OCI-LY1 (cell line): Measurements from ENCODE around the gene EXOSC10.

ENCODE experiments used
- H2AFZ ChIP-seq: fragments of 200-600 bp; sonication (generic), shearing (Covaris generic); 2 replicates; pipeline ENCODE4 v1.6.0; 2014; ENCODE audit warnings: antibody characterized with exemption, mild to moderate bottlenecking, low read length
- H3F3A ChIP-seq: fragments of 200-600 bp; sonication (generic), shearing (Covaris generic); 2 replicates; pipeline ENCODE4 v1.6.0; 2014; ENCODE audit warnings: mild to moderate bottlenecking, antibody characterized with exemption, low read length, moderate library complexity; ENCODE audit not compliant: insufficient read depth
- H3K27ac ChIP-seq: fragments of 200-600 bp; sonication (generic); 2 replicates; pipeline ENCODE4 v1.5.1; 2014; ENCODE audit warnings: low read length, mixed run types, mild to moderate bottlenecking, low read depth; ENCODE audit not compliant: poor library complexity, severe bottlenecking
- H3K27me3 ChIP-seq: fragments of 200-600 bp; sonication (generic); 2 replicates; pipeline ENCODE4 v1.6.0; 2014; ENCODE audit warnings: antibody characterized with exemption, mild to moderate bottlenecking, low read length, moderate library complexity; ENCODE audit not compliant: insufficient read depth
- H3K36me3 ChIP-seq: fragments of 200-600 bp; sonication (generic); 2 replicates; pipeline ENCODE4 v1.6.1; 2014; ENCODE audit warnings: mild to moderate bottlenecking, antibody characterized with exemption, low read length, moderate library complexity, mixed read lengths; ENCODE audit not compliant: insufficient read depth
- H3K4me1 ChIP-seq: fragments of 200-600 bp; sonication (generic); 2 replicates; pipeline ENCODE4 v1.5.1; 2014; ENCODE audit warnings: mild to moderate bottlenecking, low read length, moderate library complexity; ENCODE audit not compliant: insufficient read depth, severe bottlenecking
- H3K4me2 ChIP-seq: fragments of 200-600 bp; sonication (generic), shearing (Covaris generic); 2 replicates; pipeline ENCODE4 v1.6.1; 2014; ENCODE audit warnings: low read length
- H3K4me3 ChIP-seq: fragments of 200-600 bp; sonication (generic); 2 replicates; pipeline ENCODE4 v1.5.1; 2014; ENCODE audit warnings: low read length, low read depth, mild to moderate bottlenecking, mixed read lengths; ENCODE audit not compliant: poor library complexity, severe bottlenecking
- H3K79me2 ChIP-seq: fragments of 200-600 bp; shearing (Covaris generic); 2 replicates; pipeline ENCODE4 v1.6.1; 2016; ENCODE audit warnings: mixed run types, low read length, mixed read lengths; ENCODE audit not compliant: insufficient read depth
- H3K9ac ChIP-seq: fragments of 200-600 bp; sonication (generic), shearing (Covaris generic); 2 replicates; pipeline ENCODE4 v1.6.1; 2014; ENCODE audit warnings: mild to moderate bottlenecking, low read length, mixed read lengths
- H3K9me2 ChIP-seq: fragments of 200-600 bp; sonication (generic), shearing (Covaris generic); 2 replicates; pipeline ENCODE4 v1.6.1; 2014; ENCODE audit warnings: low read depth, mild to moderate bottlenecking, low read length, mixed read lengths
- H3K9me3 ChIP-seq: fragments of 200-600 bp; shearing (Covaris generic); 2 replicates; pipeline ENCODE4 v1.6.1; 2014; ENCODE audit warnings: low read length, mixed read lengths
- H4K20me1 ChIP-seq: fragments of 200-600 bp; sonication (generic), shearing (Covaris generic); 2 replicates; pipeline ENCODE4 v1.6.0; 2016; ENCODE audit warnings: mild to moderate bottlenecking, low read length; ENCODE audit not compliant: insufficient read depth
- EZH2 ChIP-seq: fragments of 200-600 bp; sonication (generic), shearing (Covaris generic); IDR thresholded peaks from 2 replicates; pipeline ENCODE4 v1.8.0; 2017; ENCODE audit warnings: borderline replicate concordance, mixed run types, mild to moderate bottlenecking, antibody characterized with exemption, low read length, moderate library complexity, mixed read lengths
- TF ChIP-seq, protein P1 (sequence below): fragments of 200-600 bp; sonication (generic), shearing (Covaris generic); IDR thresholded peaks from 2 replicates; pipeline ENCODE4 v1.5.1; 2017; ENCODE audit warnings: mild to moderate bottlenecking, antibody characterized with exemption, low read length, moderate library complexity, mixed read lengths

EXOSC10 gene

DNA sequence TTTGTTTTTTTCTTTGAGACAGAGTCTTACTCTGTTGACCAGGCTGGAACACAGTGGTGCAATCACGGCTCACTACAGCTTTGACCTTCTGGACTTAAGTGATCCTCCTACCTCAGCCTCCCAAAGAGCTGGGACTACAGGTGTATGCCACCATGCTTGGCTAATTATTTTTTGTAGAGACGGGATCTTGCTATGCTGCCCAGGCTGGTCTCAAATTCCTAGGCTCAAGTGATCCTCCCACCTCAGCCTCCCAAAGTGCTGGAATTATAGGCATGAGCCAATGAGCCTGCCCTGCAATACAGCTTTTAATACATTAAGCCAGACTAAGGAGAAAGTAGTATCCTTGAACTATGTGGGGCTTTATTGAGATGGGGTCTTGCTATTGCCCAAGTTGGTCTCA is 16.6 kb upstream of the EXOSC10 start:
- Histone ChIP-seq H4K20me1 (no peaks in the 10 kb centered on the region), H3K9me3 (no peaks in the 10 kb centered on the region), H3K27me3 (no peaks in the 10 kb centered on the region), H3K4me2 (no peak overlapping the region), H3K36me3 (peaks cover 80% of the 10 kb centered on the region), H2AFZ (no peak overlapping the region), H3K79me2 (no peaks in the 10 kb centered on the region), H3K9ac (no peak overlapping the region), H3F3A (no peaks in the 10 kb centered on the region), H3K4me3 (no peak overlapping the region), H3K4me1 (no peaks in the 10 kb centered on the region), H3K9me2 (no peaks in the 10 kb centered on the region), H3K27ac (no peak overlapping the region)
- TF ChIP-seq, protein P1, sequence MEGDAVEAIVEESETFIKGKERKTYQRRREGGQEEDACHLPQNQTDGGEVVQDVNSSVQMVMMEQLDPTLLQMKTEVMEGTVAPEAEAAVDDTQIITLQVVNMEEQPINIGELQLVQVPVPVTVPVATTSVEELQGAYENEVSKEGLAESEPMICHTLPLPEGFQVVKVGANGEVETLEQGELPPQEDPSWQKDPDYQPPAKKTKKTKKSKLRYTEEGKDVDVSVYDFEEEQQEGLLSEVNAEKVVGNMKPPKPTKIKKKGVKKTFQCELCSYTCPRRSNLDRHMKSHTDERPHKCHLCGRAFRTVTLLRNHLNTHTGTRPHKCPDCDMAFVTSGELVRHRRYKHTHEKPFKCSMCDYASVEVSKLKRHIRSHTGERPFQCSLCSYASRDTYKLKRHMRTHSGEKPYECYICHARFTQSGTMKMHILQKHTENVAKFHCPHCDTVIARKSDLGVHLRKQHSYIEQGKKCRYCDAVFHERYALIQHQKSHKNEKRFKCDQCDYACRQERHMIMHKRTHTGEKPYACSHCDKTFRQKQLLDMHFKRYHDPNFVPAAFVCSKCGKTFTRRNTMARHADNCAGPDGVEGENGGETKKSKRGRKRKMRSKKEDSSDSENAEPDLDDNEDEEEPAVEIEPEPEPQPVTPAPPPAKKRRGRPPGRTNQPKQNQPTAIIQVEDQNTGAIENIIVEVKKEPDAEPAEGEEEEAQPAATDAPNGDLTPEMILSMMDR, result no peak
- no peak for TF ChIP-seq EZH2

DNA sequence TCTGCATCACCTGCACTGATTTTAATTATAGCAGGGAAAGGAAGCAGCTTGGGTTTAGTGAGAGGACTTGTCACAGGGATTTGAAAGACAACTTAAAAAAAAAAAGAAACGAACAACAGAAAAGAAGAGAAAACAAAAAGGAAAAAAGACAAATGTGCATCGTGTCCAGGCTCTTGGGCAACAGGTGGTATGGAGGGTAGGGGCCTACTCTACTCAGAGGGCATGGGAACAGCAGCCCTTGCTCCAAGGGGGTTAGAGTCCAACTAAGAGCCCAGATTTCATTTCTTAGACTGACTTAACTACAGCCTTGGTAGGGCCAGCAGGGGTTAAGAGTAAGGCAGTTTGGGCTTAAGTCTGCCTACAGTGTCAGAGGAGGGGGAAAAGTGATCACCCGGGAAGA is 15.3 kb upstream of the EXOSC10 start:
- Histone ChIP-seq H3K36me3 (peaks cover 84% of the 10 kb centered on the region), H3K9me2 (no peaks in the 10 kb centered on the region), H3K79me2 (no peaks in the 10 kb centered on the region), H3K4me2 (no peak overlapping the region), H3K9ac (no peak overlapping the region), H3K27me3 (no peaks in the 10 kb centered on the region), H3K4me3 (no peak overlapping the region), H2AFZ (no peak overlapping the region), H3F3A (no peaks in the 10 kb centered on the region), H3K9me3 (no peaks in the 10 kb centered on the region), H3K27ac (no peak overlapping the region), H4K20me1 (no peaks in the 10 kb centered on the region), H3K4me1 (no peaks in the 10 kb centered on the region)
- TF ChIP-seq EZH2, result no peak
- TF ChIP-seq, protein P1, result no peak

DNA sequence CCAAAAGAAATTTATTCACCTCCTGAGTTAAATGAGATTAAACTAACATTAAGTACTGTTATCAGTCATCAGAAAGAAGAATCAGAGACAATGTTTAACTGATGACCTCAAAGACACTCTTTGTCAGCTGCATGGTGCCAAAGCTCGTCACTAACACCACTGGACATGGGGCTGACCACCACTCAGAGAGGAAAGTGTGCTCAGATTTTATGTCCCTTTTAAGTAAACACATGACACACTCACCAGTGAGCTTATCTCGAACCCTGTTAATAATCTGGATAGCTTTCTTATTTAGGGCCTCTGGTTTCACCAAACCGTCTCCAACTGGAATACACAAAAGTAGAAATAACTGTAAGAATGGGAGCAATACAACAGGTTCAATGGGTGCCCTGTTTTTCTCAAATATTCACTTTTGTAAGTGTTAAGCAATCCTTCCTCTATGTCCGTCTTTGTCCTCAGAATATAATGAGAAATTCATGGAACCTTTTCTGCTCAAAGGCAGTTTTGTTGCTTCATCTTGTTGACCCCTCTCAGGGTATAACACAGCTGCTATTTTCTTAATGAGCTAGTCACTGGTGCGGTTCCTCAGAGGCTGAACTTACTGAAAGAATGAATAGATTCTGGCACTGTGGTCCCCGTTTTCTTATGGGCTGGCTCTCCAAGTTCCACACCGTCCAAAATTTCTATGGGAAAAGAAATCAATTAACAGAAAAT is 9.5 kb upstream of the EXOSC10 start:
- no peaks in the 10 kb centered on the region for H4K20me1 ChIP-seq
- no peaks in the 10 kb centered on the region for H3K9me2 ChIP-seq
- H3K9me3 ChIP-seq, result no peaks in the 10 kb centered on the region
- peaks cover 68% of the 10 kb centered on the region for H3K36me3 ChIP-seq
- no peak for TF ChIP-seq EZH2
- TF ChIP-seq, protein P1, result no peak
- no peaks in the 10 kb centered on the region for H3F3A ChIP-seq
- no peaks in the 10 kb centered on the region for H3K27me3 ChIP-seq
- H3K4me1 ChIP-seq, result no peaks in the 10 kb centered on the region
- no peaks in the 10 kb centered on the region for H3K79me2 ChIP-seq
- no peak overlapping the region for H3K27ac ChIP-seq
- H3K4me2 ChIP-seq, result no peak overlapping the region
- H2AFZ ChIP-seq, result no peak overlapping the region
- no peak overlapping the region for H3K9ac ChIP-seq
- no peak overlapping the region for H3K4me3 ChIP-seq
